ENCODE measurements around the gene PDX1.
"Not testable (repeated sequence)": the region's sequence is repeated elsewhere in the genome, so short reads cannot be mapped to it uniquely, and the experiment has no call there.

Gene PDX1

GRCh38 chr13:27955014-27955591 is 35.3 kb downstream of the PDX1 start:
- no peak for TF ChIP-seq POLR2A (IDR thresholded peaks at IDR 0.05; ENCODE audit: low read depth, low read length)
- no peak for DNase-seq (ENCODE audit: insufficient read length, low spot score)
- no peak for FAIRE-seq

GRCh38 chr13:27956576-27957300 is 36.9 kb downstream of the PDX1 start:
- DNase-seq (ENCODE audit: insufficient read length, low spot score) (no peak), FAIRE-seq (no peak)
- TF ChIP-seq POLR2A (IDR thresholded peaks at IDR 0.05; ENCODE audit: low read depth, low read length): no peak

GRCh38 chr13:27959976-27960361 is 40.2 kb downstream of the PDX1 start:
- no peak for FAIRE-seq
- TF ChIP-seq POLR2A (IDR thresholded peaks at IDR 0.05; ENCODE audit: low read depth, low read length): no peak
- no peak for DNase-seq (ENCODE audit: insufficient read length, low spot score)

GRCh38 chr13:27960362-27961226 is 40.8 kb downstream of the PDX1 start:
- FAIRE-seq (no peak), DNase-seq (ENCODE audit: insufficient read length, low spot score) (peak; percentile 36)
- TF ChIP-seq POLR2A (IDR thresholded peaks at IDR 0.05; ENCODE audit: low read depth, low read length): no peak

GRCh38 chr13:27961227-27962085 is 41.7 kb downstream of the PDX1 start:
- DNase-seq (ENCODE audit: insufficient read length, low spot score) (no peak), FAIRE-seq (no peak)
- no peak for TF ChIP-seq POLR2A (IDR thresholded peaks at IDR 0.05; ENCODE audit: low read depth, low read length)

- FAIRE-seq (no peak), DNase-seq (ENCODE audit: insufficient read length, low spot score) (no peak)
- no peak for TF ChIP-seq POLR2A (IDR thresholded peaks at IDR 0.05; ENCODE audit: low read depth, low read length)
Observed at GRCh38 chr13:27962128-27962841, 42.5 kb downstream of the PDX1 start.

- no peak for DNase-seq (ENCODE audit: insufficient read length, low spot score)
- no peak for FAIRE-seq
- no peak for TF ChIP-seq POLR2A (IDR thresholded peaks at IDR 0.05; ENCODE audit: low read depth, low read length)
Observed at GRCh38 chr13:27962982-27963381, 43.2 kb downstream of the PDX1 start.

- FAIRE-seq: no peak
- TF ChIP-seq POLR2A (IDR thresholded peaks at IDR 0.05; ENCODE audit: low read depth, low read length): no peak
- DNase-seq (ENCODE audit: insufficient read length, low spot score): no peak
Observed at GRCh38 chr13:27963491-27963890, 43.7 kb downstream of the PDX1 start.

GRCh38 chr13:27964206-27964605 is 44.4 kb downstream of the PDX1 start:
- FAIRE-seq; DNase-seq (ENCODE audit: insufficient read length, low spot score): not testable (repeated sequence)

- DNase-seq (ENCODE audit: insufficient read length, low spot score) (no peak), FAIRE-seq (no peak)
- no peak for TF ChIP-seq POLR2A (IDR thresholded peaks at IDR 0.05; ENCODE audit: low read depth, low read length)
Observed at GRCh38 chr13:27964741-27965323, 45.0 kb downstream of the PDX1 start.

GRCh38 chr13:27965343-27965739 is 45.5 kb downstream of the PDX1 start:
- no peak for DNase-seq (ENCODE audit: insufficient read length, low spot score)
- FAIRE-seq: no peak
- no peak for TF ChIP-seq POLR2A (IDR thresholded peaks at IDR 0.05; ENCODE audit: low read depth, low read length)

GRCh38 chr13:27965740-27966640 is 46.2 kb downstream of the PDX1 start:
- DNase-seq (ENCODE audit: insufficient read length, low spot score) (no peak), FAIRE-seq (no peak)
- TF ChIP-seq POLR2A (IDR thresholded peaks at IDR 0.05; ENCODE audit: low read depth, low read length): no peak
